GM23248 (cell line): ENCODE measurements around the gene PTPRA.

Experiments
- EZH2 ChIP-seq: fragments of 200-600 bp; sonication (generic); IDR thresholded peaks from 2 replicates; pipeline ENCODE4 v1.6.1; 2018; ENCODE audit warnings: antibody characterized with exemption, mild to moderate bottlenecking; ENCODE audit not compliant: insufficient read depth, poor library complexity, severe bottlenecking
- EZH2phosphoT487 ChIP-seq: fragments of 200-600 bp; sonication (generic); IDR thresholded peaks from 2 replicates; pipeline ENCODE4 v1.6.1; 2018; ENCODE audit warnings: antibody characterized with exemption, moderate library complexity, mild to moderate bottlenecking, low read depth; ENCODE audit not compliant: insufficient read depth

DNA sequence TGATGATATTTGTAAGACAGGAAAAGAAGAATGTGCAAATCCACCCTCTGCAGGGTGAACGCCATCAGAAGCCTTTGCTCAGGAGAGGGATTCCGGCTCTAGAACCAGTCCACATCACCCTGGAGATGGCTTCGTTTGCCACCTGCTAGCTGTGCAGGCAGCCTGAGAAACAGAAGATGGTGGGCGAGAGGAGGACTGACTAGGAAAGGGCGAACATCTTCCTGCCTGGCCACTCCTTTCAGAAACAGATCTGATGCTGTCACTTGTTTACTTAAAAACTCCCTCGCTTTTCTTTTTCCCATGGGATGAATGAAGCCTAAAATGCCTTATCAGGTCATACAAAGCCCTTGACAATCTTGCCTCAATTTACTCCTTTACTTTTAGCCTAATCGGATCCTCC, 1.2 kb downstream of the PTPRA start:
- TF ChIP-seq EZH2phosphoT487 (no peak), EZH2 (no peak)
